Stomach (tissue), 9 donors: ENCODE results near the gene NTN4. TPM values are rescaled to one million over a fixed set of nuclear protein-coding genes. Genes with fewer than 3 reads are reported as not detected.

Experiments used
- DNase-seq, 2 donors: peaks; one replicate each; pipeline versions ENCODE4 v3.0.0 to v3.0.0-alpha.2; 2013 to 2019
- H3K27ac ChIP-seq, 5 donors: fragments of 200-600 bp in 4 of 5; sonication (generic) in 4 of 5; one replicate each; pipeline ENCODE4 v1.5.1; 2013 to 2019; ENCODE audit warnings: mild to moderate bottlenecking in 1 of 5, moderate library complexity in 1 of 5
- H3K27me3 ChIP-seq, 3 donors: fragments of 200-600 bp; sonication (generic); one replicate each; pipeline ENCODE4 v1.5.1; 2017 to 2019; ENCODE audit warnings: mixed run types in 1 of 3
- H3K36me3 ChIP-seq, 4 donors: fragments of 200-600 bp; sonication (generic); 1 replicate in 3 of 4; 2 replicates in 1 of 4; pipeline ENCODE4 v1.5.1; 2016 to 2019
- H3K4me1 ChIP-seq, 4 donors: fragments of 200-600 bp; sonication (generic); one replicate each; pipeline ENCODE4 v1.5.1; 2016 to 2019
- H3K4me3 ChIP-seq, 4 donors: fragments of 200-600 bp; sonication (generic) in 3 of 4; one replicate each; pipeline ENCODE4 v1.5.1; 2016 to 2019; ENCODE audit warnings: mild to moderate bottlenecking in 1 of 4
- H3K9me3 ChIP-seq, 4 donors: fragments of 200-600 bp; sonication (generic); one replicate each; pipeline ENCODE4 v1.5.1; 2016 to 2019
- EP300 ChIP-seq: sonication (generic); formaldehyde crosslinking; IDR thresholded peaks from one replicate; pipeline ENCODE4 v1.6.1; 2017; ENCODE audit warnings: antibody characterized with exemption
- POLR2A ChIP-seq, 4 donors: fragments of 450-650 bp; IDR thresholded peaks; one replicate each; pipeline ENCODE4 v1.6.1; 2016; ENCODE audit warnings: antibody characterized with exemption in 4 of 4, control low read depth in 2 of 4, mild to moderate bottlenecking in 1 of 4, moderate library complexity in 1 of 4
- POLR2AphosphoS5 ChIP-seq, 3 donors: sonication (generic); formaldehyde crosslinking; IDR thresholded peaks; one replicate each; pipeline ENCODE4 v1.6.1; 2016; ENCODE audit warnings: antibody characterized with exemption in 3 of 3
- WGBS, 5 donors: extraction: QIAGEN DNeasy Blood & Tissue Kit in 3 of 5; methylation state at CpG; one replicate each; pipeline versions ENCODE4 v1.1.5 to v1.1.7; 2013 to 2018; 5-methylcytosine and 5-hydroxymethylcytosine counted together
- intact Hi-C: fragments of 100-400 bp; cut with DNase I; formaldehyde crosslinking; loops from one replicate; pipeline ENCODE4 v1.15.1; 2023; ENCODE audit warnings: low total_unique reads
- polyA plus RNA-seq, 3 donors: library from polyadenylated mRNA; stranded (reverse); fragments of 200-250 nt; gene quantifications; one replicate each; pipeline ENCODE4 v1.2.3, GENCODE V29; 2013
- total RNA-seq, 5 donors: library from RNA; depleted of rRNA; stranded (reverse); fragments of >200 nt; gene quantifications; one replicate each; pipeline versions ENCODE4 v1.1.0 to v1.2.3, GENCODE V29; 2014 to 2016
- TF ChIP-seq, protein P1 (sequence below), 7 experiments: fragments of 450-650 bp in 4 of 7; fragments of 200-600 bp in 3 of 7; sonication (generic) in 3 of 7; IDR thresholded peaks; one replicate each; pipeline ENCODE4 v1.5.1; 2016 to 2019; ENCODE audit warnings: antibody characterized with exemption in 7 of 7, control low read depth in 2 of 7, mild to moderate bottlenecking in 1 of 7
- donor health status: healthy with polysubstance abuse.
- donor health status: Bipolar disorder and iron deficiency.
- donor health status: healthy.

NTN4 gene
- total and polyA plus RNA-seq, 8 donors, result 10.5 to 110 (median 37.0) TPM

GRCh38 chr12:95766356-95767019 is 24.1 kb downstream of the NTN4 start:
- H3K27me3 ChIP-seq, result no peaks in the 10 kb centered on the region
- intact Hi-C loops, result no loop called here
- H3K4me3 ChIP-seq, result no peak overlapping the region
- TF ChIP-seq POLR2AphosphoS5 (IDR thresholded peaks at IDR 0.05) (no peak), EP300 (no peak), POLR2A (IDR thresholded peaks at IDR 0.05) (no peak)
- TF ChIP-seq, protein P1, sequence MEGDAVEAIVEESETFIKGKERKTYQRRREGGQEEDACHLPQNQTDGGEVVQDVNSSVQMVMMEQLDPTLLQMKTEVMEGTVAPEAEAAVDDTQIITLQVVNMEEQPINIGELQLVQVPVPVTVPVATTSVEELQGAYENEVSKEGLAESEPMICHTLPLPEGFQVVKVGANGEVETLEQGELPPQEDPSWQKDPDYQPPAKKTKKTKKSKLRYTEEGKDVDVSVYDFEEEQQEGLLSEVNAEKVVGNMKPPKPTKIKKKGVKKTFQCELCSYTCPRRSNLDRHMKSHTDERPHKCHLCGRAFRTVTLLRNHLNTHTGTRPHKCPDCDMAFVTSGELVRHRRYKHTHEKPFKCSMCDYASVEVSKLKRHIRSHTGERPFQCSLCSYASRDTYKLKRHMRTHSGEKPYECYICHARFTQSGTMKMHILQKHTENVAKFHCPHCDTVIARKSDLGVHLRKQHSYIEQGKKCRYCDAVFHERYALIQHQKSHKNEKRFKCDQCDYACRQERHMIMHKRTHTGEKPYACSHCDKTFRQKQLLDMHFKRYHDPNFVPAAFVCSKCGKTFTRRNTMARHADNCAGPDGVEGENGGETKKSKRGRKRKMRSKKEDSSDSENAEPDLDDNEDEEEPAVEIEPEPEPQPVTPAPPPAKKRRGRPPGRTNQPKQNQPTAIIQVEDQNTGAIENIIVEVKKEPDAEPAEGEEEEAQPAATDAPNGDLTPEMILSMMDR (IDR thresholded peaks at IDR 0.05), result no peak
- no peak for DNase-seq
- H3K4me1 ChIP-seq, result peaks cover 4 to 31% (median 13%) of the 10 kb centered on the region in 4 donors
- peaks cover 0 to 6% (median 0%) of the 10 kb centered on the region in 4 donors for H3K36me3 ChIP-seq
- H3K9me3 ChIP-seq, result no peaks in the 10 kb centered on the region
- WGBS, 5 donors, result 59 to 72% (median 64%) methylated on average over 7 of the region's 7 CpGs
- no peak overlapping the region for H3K27ac ChIP-seq

DNA sequence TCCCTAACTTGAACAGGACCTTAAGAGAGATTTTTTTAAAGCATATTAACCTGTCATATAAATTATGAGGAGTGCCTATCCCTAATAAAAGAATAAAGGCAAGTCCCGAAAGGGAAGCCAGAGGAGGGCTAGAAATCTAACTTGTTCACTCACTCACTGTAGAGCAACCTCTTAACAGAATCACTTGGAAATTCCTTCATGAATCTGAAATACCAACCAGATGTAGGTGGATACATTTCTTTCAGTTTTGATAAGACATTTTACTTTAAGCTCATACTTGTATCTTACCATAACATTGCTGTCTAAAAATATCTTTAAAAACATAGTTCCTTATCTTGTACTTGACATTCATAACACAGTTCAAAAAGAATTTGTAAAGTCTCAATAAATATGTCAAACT is 25.7 kb downstream of the NTN4 start:
- H3K9me3 ChIP-seq, result no peaks in the 10 kb centered on the region
- H3K27ac ChIP-seq, result peak overlapping the region in 2 of 5 donors; percentile 60 to 73
- DNase-seq, result no peak
- no peaks in the 10 kb centered on the region for H3K27me3 ChIP-seq
- intact Hi-C loops, result no loop called here
- no peak overlapping the region for H3K4me3 ChIP-seq
- 80 to 90% (median 86%) methylated on average over 1 of the region's 1 CpG for WGBS, 5 donors
- TF ChIP-seq EP300 (no peak), POLR2AphosphoS5 (IDR thresholded peaks at IDR 0.05) (no peak), POLR2A (IDR thresholded peaks at IDR 0.05) (no peak)
- TF ChIP-seq, protein P1 (IDR thresholded peaks at IDR 0.05), result no peak
- H3K4me1 ChIP-seq, result peaks cover 4 to 31% (median 16%) of the 10 kb centered on the region in 4 donors
- H3K36me3 ChIP-seq, result peaks cover 0 to under 1% (median 0%) of the 10 kb centered on the region in 4 donors

GRCh38 chr12:95763809-95764253 is 26.7 kb downstream of the NTN4 start:
- peak overlapping the region; percentile 49 to 76 (median 73) for H3K27ac ChIP-seq
- peaks cover 4 to 31% (median 16%) of the 10 kb centered on the region in 4 donors for H3K4me1 ChIP-seq
- intact Hi-C loops, result no loop called here
- TF ChIP-seq POLR2AphosphoS5 (IDR thresholded peaks at IDR 0.05), result peak in 1 of 3 donors; percentile 17
- TF ChIP-seq EP300, result no peak
- no peaks in the 10 kb centered on the region for H3K36me3 ChIP-seq
- H3K9me3 ChIP-seq, result no peaks in the 10 kb centered on the region
- H3K27me3 ChIP-seq, result no peaks in the 10 kb centered on the region
- DNase-seq, result peak in 1 of 2 donors; percentile 26
- H3K4me3 ChIP-seq, result no peak overlapping the region

DNA sequence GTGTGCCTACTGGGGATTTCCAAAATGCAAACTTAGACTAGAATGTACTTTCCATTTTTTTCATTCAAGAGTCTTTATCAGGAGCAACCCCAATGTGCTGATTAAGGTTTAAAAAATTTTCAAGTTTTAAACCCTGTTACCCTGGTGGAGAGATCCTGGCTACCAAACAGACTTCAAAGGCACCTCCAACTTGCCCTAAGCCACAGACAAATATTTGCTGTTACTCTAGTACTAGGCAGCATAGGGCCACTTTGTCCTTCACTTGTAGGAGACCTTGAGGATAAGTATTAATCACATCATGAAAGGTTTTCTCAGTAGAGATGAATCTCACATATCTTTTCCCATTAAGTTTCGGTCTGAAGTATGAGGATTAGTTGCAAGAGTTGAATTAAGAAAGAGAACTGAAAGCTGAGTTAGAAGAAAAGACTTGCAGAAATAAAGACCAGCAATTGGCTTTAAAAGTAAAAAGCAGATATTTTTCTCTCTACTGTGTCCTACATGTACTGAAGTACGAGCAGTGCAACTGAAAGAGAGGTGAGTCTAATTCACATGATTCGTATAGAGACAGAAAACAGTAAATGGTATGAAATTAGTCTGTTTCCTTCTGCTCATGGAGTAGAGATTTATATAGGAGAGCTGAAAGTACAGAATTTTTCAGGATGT is 28.3 kb downstream of the NTN4 start:
- Histone ChIP-seq H3K4me3 (no peak overlapping the region), H3K36me3 (no peaks in the 10 kb centered on the region), H3K9me3 (no peaks in the 10 kb centered on the region), H3K27ac (peak overlapping the region in 4 of 5 donors; percentile 49 to 76 (median 66)), H3K27me3 (no peaks in the 10 kb centered on the region), H3K4me1 (peaks cover 4 to 31% (median 16%) of the 10 kb centered on the region in 4 donors)
- intact Hi-C loops, result no loop called here
- TF ChIP-seq POLR2AphosphoS5 (IDR thresholded peaks at IDR 0.05), result peak in 2 of 3 donors; percentile 13 to 64
- TF ChIP-seq POLR2A (IDR thresholded peaks at IDR 0.05), result no peak
- TF ChIP-seq, protein P1 (IDR thresholded peaks at IDR 0.05), result peak in 1 of 7 experiments; percentile 13
- no peak for TF ChIP-seq EP300
- WGBS, 5 donors, result 31 to 48% (median 36%) methylated on average over 3 of the region's 3 CpGs
- DNase-seq, result peak; percentile 47 to 73
